PC-9 (cell line): ENCODE results near the gene REXO5.

Experiments used
- CTCF ChIP-seq: fragments of 200-600 bp; sonication (generic); conservative IDR thresholded peaks from 2 replicates; pipeline ENCODE4 v1.6.1; 2017; ENCODE audit warnings: mixed run types, antibody characterized with exemption, mild to moderate bottlenecking, moderate library complexity
- EZH2 ChIP-seq: fragments of 200-600 bp; sonication (generic); IDR thresholded peaks from 2 replicates; pipeline ENCODE4 v1.8.0; 2017; ENCODE audit warnings: antibody characterized with exemption, low read depth

- no peak for TF ChIP-seq CTCF
- no peak for TF ChIP-seq EZH2
Observed at GRCh38 chr16:20784204-20784603, 22.1 kb upstream of the REXO5 start.
